B cell (primary cell): ENCODE results near the gene MRPL23.

ENCODE experiments used
- EZH2 ChIP-seq: IDR thresholded peaks from 2 replicates; pipeline ENCODE4 v1.6.1; 2012; ENCODE audit warnings: borderline replicate concordance, low read depth, mild to moderate bottlenecking, moderate library complexity, low read length; ENCODE audit not compliant: insufficient read depth, poor library complexity, severe bottlenecking
- TF ChIP-seq, protein P1 (sequence below): fragments of 200-600 bp; IDR thresholded peaks from one replicate; pipeline ENCODE4 v1.8.0; 2022; ENCODE audit warnings: antibody characterized with exemption, mild to moderate bottlenecking

DNA sequence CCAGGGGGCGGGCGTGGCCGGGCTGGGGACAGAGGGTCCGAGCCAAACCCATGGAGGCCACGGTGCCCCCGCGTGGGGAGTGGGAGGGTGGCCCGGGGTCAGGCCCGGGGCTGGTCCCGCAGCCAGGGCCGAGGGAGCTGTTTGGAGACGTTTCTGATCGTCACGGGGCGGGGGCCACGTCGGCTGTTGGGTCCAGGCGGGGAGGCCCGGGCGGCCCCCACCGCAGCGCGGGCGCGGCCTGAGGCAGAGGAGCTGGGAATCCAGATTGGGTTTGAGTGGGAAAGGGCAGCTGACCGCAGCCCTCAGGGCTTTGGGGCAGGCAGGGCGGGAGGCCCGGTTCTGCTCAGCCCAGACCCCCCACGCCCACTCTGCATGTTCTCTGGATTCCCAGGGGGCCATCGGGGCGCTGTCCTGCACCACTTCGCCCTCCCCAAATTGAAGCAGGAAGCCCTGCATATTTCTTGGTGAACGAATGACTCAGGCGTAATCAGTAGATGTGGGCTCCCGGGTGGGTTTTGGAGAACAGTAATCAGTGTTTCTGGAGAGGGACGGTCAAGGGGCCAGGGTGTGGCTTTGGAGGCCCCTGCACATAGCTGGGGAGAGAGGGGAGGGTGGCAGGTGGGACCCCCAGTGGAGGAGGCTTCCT lies 583 bp downstream of the MRPL23 start:
- TF ChIP-seq, protein P1, sequence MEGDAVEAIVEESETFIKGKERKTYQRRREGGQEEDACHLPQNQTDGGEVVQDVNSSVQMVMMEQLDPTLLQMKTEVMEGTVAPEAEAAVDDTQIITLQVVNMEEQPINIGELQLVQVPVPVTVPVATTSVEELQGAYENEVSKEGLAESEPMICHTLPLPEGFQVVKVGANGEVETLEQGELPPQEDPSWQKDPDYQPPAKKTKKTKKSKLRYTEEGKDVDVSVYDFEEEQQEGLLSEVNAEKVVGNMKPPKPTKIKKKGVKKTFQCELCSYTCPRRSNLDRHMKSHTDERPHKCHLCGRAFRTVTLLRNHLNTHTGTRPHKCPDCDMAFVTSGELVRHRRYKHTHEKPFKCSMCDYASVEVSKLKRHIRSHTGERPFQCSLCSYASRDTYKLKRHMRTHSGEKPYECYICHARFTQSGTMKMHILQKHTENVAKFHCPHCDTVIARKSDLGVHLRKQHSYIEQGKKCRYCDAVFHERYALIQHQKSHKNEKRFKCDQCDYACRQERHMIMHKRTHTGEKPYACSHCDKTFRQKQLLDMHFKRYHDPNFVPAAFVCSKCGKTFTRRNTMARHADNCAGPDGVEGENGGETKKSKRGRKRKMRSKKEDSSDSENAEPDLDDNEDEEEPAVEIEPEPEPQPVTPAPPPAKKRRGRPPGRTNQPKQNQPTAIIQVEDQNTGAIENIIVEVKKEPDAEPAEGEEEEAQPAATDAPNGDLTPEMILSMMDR, result no peak
- no peak for TF ChIP-seq EZH2
